HG02678 (cell line): ENCODE results near the gene PHF10.
"Not testable (repeated sequence)": the region's sequence is repeated elsewhere in the genome, so short reads cannot be mapped to it uniquely, and the experiment has no call there.

ENCODE experiments used
- ATAC-seq: cut with Tn5 transposase; IDR thresholded peaks from one replicate; pipeline ENCODE4 v1.9.1; 2021; ENCODE audit warnings: mild to moderate bottlenecking, moderate library complexity; ENCODE audit not compliant: unreplicated experiment

PHF10 gene

GRCh38 chr6:169723200-169723909 lies 945 bp downstream of the PHF10 start:
- ATAC-seq, result peak; percentile 31

GRCh38 chr6:169722362-169723199 lies 1.7 kb downstream of the PHF10 start:
- ATAC-seq, result peak; percentile 17

- ATAC-seq, result no peak
Measured at GRCh38 chr6:169720207-169720855, 4.0 kb downstream of the PHF10 start.

DNA sequence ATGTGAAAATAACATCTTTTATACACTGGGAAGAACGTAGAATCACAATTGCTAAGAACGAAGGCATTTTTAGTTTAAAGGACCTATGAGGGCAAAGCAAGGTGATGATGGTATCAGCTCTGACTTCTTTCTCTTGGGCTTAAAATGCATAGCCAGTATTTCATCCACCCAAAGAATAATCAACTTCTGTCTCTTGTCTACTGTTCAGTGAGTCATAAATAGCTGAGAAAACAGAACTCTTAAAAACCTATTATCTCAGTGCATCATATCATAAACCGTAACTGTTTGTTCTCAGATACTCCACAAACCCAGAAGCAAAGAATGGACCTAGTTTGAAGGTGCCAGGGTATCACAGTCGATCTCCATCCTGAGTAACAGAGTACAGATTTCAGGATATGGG lies 5.2 kb downstream of the PHF10 start:
- no peak for ATAC-seq

- no peak for ATAC-seq
Measured at GRCh38 chr6:169714595-169714994, 9.7 kb downstream of the PHF10 start.

DNA sequence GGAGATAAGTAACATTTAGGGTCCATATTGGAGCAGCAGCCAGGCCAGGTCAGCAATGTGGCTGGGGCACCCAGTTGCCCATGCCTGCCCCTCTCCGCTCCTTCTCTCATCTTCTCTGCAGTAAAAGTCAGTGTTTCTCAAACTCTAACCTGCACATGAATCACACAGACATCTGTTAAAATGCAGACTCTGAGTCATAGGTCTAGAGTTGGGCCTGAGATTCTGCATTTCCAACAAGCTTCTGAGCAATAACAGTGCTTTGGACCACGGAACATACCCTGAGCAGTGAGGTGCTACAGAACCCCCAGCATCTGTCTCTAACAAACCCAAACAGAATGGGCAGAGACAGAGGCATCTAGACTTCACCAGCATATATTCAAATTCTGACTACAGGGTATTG lies 10.1 kb downstream of the PHF10 start:
- ATAC-seq, result no peak

DNA sequence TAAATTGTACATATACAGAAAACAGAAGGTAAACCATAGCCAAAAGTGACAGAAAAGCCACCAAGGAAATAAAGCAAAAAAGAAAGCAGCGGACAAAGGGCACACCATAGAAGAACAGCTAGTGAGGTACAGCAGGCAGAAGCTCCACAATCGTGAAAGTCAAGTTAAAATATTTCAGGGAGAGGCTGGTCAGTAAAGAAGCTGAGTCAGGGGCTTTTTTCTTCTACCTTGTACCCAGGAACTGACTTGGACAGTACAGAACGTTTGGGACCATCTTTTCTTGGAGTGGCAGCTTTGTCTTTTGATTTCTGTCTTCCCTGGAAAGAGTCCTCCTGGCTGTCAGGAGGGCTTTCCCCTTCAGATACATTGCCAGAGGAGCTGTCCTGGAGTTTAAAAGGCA lies 14.3 kb downstream of the PHF10 start:
- no peak for ATAC-seq

DNA sequence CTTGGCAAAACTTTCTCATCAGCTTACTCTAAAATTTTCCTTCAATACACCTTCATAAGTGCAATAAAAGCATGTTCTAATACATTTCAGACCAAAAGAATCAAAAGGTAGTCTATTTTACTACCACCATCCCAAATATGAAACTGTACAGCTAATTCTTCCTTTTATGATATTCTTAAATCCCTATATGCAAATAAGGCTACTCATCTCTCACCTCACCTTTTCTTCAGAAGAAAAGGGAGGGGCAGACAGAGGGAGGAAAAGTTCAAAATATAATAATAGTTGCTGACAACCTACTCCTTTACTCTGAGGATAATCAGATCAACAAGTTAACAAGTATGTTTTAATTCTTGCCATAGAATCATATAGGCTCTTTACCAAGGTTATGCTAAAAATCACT lies 15.0 kb downstream of the PHF10 start:
- ATAC-seq, result no peak

DNA sequence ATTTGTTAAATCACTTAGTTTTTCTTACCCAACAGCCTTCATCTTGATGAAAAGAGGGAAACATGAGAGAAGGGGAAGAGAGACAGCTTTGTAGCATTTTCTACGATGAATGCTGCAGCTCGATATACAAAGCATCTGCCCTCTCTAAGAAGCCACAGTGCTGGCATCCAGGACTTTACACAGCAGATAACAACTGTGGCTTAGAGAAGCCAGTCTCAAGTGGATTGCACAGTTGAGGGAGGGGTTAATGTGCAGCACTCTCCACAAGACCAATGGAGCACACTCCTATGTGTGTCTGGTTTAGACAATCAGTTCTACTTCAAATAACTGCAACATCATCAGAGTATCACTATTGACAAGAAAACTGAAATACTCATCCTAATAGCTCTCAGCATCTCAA lies 16.5 kb downstream of the PHF10 start:
- no peak for ATAC-seq

DNA sequence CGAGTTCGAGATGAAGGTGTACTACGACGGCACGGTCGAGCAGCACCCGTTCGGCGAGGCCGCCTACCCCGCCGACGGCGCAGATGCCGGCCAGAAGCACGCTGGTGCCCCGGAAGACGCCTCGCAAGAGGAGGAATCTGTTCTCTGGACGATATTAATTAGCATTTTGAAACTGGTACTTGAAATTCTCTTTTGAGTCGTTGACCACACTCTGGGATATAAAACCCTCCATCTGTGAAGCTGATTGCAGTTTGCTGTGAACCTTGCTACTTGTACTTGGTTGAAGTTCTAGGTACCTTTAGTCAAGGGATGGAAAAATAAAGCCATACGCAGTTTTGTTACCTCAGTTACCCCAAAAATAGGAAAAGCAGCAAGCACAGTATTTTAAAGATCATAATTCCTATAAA lies 21.5 kb downstream of the PHF10 start:
- ATAC-seq, result peak; percentile 6

GRCh38 chr6:169701954-169702839 lies 22.1 kb downstream of the PHF10 start, which contains the start of the genes C6orf120 and WDR27:
TSS of gene C6orf120 (plus strand) at chr6:169702126. CDS start at chr6:169702460, 334 bp downstream.
TSS of gene WDR27 (minus strand) at chr6:169702029. CDS start at chr6:169689005, 13,024 bp downstream.
- ATAC-seq, result peak; percentile 94

DNA sequence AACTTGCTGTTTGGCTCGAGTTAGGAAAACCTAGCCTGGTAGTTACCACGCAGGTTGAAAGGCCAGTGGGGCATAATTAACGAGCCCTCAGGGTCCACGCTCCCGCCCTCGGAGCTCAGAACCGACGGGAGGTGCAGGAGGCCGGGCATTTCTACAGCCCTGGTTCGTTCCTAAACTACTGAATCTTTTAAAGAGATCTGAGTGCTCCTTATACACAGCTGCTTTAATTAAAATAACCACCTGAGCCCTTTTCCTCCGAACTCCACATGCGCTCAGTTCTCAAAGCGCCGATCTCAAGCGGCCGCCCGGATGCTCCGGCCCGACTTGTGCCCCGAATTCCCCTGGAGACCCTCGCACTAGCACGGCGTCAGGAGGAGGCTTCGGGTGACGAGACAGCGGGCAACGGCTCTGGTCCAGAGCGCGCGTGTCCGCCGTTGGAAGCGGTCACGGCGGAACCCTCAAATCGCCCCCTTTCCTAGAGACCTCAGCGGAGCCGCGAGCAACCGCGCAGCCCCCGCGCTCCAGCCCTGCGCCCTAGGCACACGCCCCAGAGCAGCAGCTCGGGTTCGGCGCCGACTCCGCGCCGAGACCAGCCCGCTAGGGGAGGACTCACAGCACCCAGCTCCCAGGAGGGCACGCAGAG lies 22.9 kb downstream of the PHF10 start:
- no peak for ATAC-seq

DNA sequence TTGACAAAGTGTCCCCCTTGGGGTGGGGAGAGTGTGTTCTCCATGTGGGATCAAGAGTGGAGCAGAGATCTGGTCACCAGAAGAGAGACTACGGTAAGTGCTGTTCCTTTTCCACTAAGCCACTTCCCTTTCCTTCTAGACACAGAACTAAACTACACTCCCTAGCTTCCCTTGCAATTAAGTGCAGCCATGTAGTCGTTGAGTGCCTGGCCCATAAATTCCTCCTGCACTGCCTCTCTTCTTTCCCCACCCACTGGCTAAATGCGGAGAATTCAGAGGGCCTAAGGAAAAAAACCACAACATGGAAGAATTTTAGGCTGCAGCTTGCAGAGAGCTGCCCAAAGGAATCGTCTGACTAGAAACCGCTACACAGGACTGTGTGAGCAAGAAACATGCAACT lies 24.0 kb downstream of the PHF10 start:
- no peak for ATAC-seq

GRCh38 chr6:169697115-169697514 lies 27.2 kb downstream of the PHF10 start:
- not testable (repeated sequence) for ATAC-seq

GRCh38 chr6:169695131-169695530 lies 29.2 kb downstream of the PHF10 start:
- no peak for ATAC-seq

DNA sequence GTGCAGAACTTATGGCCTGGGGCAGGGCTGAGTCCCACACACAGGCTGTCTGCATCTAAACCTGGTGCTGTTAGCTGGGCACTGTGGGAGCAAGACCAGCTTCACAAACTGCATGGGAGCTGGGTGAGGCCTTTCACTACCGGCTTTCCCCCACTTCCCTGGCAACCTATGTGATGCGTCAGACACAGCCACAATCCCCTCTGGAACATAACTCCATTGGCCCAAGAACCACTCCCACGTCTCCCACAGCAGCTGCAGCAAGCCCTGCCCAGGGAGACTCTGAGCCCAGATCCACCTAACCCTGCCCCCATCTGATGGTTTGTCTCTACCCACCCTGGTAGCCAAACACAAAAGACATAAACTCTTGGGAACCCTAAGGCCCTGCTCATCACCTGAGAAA lies 31.8 kb downstream of the PHF10 start:
- no peak for ATAC-seq

GRCh38 chr6:169691260-169691659 lies 33.0 kb downstream of the PHF10 start:
- no peak for ATAC-seq

DNA sequence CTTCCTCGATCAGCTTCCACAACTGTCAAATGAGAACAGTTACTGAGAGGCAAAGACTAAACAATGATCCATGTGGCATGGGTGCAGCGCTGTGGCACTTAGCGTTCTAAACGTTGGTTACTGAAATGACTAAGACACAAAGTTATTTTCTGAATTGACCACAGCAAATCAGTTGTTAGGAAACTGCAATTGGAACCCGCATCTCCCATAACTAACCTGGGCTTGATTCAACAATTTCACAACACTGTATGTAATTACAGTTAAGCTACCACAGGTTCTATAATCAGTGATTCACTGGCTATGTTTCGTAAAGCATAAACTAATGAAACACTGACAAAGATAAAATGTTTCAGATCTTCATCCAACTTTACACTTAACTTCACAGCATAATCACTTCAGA lies 35.0 kb downstream of the PHF10 start:
- no peak for ATAC-seq

- no peak for ATAC-seq
Measured at GRCh38 chr6:169685860-169686259, 38.4 kb downstream of the PHF10 start.

DNA sequence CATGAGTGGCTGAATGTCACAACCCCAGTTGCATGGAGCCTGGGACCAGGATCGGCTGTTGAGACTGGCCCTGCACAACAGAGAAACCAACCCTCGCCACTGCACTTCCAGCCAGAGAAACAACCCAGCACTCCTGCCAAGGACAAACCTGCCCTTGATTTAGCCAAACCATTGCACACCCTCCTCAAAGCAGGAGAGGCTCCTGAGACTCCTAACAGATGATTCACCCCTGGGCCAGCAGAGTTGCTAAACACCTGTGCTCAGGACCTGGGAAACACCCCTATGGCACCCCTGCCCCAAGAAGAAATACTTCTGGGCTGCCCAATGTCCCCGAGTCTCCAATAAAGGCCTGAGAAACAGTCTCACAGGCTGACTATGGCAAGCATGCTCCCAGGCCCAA lies 40.2 kb downstream of the PHF10 start:
- no peak for ATAC-seq
